ENCODE measurements around the gene RAET1L.

- no peak for TF ChIP-seq CTCF (IDR thresholded peaks at IDR 0.05; ENCODE audit: borderline replicate concordance, extremely low read depth, low read length, poor library complexity, severe bottlenecking)
- TF ChIP-seq EZH2 (IDR thresholded peaks at IDR 0.05; ENCODE audit: borderline replicate concordance, low read depth, low read length, severe bottlenecking) = no peak
Observed at GRCh38 chr6:150055131-150055530, 29.8 kb upstream of the RAET1L start.
